Measurements from ENCODE around the gene SNTA1.

- no peak for TF ChIP-seq CTCF (optimal IDR thresholded peaks at IDR 0.05 in 1 of 3, IDR thresholded peaks at IDR 0.05 in 1 of 3, conservative IDR thresholded peaks at IDR 0.05 in 1 of 3; ENCODE audit: extremely low read depth in 1 of 3, insufficient read depth in 2 of 3, low read length in 3 of 3)
- no peak for TF ChIP-seq EZH2 (IDR thresholded peaks at IDR 0.05; ENCODE audit: low read length)
These were observed 36.5 kb upstream of the SNTA1 start for GRCh38 chr20:33480048-33480447.
